A204.1 (cell line): ENCODE measurements around the gene TRAF7.

Experiments
- FAIRE-seq: peaks from 2 replicates; lab custom pipeline; 2012; peaks lifted over from hg19 to GRCh38; lab: Jason Lieb, UNC

The TRAF7 gene

DNA sequence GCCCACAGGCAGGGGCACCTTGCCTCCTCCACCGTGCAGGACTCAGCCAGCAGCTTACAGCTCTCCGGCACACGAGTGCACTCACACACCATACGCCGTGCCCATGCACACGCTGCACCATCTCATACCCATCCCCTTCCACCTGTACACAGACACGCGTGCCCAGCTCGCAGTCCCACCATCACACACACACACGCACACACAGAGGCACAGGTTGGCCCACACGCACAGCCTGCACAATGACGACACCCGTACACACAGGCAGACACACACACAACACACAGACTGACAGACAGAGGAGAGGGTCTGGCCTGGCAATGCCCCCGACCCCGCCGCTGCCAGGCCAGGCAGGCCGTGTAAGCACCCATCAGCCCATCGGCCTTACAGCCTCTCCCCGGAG is 28.8 kb downstream of the TRAF7 start:
- FAIRE-seq, result no peak

DNA sequence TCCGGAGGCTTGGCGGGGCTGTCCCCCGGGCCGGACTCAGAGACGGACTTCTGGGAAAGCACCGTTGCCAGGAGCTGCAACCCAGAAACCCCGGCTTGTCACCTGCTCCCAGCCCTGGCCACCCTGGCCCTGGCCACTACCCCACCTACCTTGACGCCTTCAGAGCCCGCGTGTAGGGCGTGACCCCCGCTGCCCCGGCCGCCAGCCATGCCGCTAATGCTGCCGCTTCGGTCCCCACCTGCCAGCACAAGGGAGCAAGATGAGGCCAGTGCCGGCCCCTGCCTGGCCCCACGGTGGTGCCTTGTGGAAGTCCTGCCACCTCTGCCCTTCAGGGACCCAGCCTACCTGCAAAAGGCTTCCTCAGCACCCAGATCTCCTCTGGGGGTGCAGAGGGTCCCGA is 29.4 kb downstream of the TRAF7 start:
- no peak for FAIRE-seq

DNA sequence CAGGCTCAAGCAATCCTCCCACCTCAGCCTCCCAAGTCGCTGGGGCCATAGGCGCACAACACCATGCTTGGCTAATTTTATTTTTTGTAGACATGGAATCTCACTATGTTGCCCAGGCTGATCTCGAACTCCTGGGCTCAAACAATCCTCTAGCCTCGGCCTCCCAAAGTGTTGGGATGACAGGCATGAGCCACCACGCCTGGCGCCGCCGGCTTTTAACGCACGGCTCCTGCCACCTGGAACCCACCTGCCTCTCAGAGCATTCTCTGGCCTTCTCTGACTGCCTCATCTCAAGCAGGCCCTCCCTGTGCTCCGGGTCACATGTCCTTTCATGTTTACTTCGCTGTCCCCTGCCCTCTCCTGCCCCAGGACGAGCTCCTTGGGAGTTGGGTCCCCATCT is 30.5 kb downstream of the TRAF7 start:
- no peak for FAIRE-seq

DNA sequence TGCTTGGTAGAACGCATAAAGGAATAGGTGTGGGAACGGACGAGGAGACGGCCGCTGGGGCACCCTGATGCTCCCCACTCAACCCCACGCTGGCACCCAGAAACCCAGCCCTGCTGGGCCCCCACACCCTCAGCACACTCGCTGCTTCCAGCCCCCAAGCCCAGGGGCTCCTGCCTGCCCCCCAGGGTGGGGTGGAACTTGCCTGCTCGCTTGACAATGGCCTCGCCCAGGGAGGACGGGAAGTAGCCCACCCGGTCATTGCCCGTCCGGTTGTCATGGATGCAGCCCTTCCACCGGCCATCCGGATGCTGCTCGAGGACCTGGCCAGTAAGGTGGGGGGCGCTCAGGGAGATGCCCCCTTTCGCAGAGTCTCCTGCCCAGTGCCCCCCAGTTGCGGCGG is 30.9 kb downstream of the TRAF7 start:
- FAIRE-seq, result no peak

DNA sequence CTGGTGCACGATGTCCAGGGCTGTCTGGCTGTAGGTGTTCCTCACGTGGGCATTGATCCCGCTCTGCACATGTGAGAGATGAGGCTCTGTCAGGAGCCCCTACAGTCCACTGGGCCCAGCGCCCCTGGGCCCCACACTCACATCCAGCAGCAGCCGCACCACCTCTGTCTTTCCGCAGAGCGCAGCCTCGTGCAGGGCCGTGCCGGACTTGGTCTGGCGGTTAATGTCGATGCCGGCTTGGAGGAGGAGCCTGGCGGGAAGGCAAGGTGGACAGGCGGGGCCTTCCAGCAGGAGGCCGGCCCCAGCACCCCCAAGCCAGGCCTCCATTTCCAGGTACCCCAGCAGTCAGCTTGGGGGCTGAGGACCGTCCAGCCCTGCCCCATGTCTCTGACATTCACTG is 31.6 kb downstream of the TRAF7 start:
- FAIRE-seq, result no peak

DNA sequence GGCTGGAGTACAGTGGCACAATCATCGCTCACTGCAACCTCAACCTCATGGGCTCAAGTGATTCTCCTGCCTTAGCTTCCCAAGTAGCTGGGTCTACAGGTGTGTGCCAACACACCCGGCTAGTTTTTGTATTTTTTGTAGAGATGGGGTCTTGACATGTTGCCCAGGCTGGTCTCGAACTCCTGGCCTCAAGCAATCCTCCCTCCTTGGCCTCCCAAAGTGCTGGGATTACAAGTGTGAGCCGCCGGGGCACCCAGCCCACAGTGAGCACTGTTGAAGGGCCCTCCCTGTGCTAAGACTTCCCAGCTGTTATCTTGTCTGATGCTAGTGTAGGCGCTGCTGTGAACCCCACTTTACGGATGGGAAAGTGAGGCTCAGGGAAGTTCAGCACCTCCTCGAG is 32.8 kb downstream of the TRAF7 start:
- no peak for FAIRE-seq

DNA sequence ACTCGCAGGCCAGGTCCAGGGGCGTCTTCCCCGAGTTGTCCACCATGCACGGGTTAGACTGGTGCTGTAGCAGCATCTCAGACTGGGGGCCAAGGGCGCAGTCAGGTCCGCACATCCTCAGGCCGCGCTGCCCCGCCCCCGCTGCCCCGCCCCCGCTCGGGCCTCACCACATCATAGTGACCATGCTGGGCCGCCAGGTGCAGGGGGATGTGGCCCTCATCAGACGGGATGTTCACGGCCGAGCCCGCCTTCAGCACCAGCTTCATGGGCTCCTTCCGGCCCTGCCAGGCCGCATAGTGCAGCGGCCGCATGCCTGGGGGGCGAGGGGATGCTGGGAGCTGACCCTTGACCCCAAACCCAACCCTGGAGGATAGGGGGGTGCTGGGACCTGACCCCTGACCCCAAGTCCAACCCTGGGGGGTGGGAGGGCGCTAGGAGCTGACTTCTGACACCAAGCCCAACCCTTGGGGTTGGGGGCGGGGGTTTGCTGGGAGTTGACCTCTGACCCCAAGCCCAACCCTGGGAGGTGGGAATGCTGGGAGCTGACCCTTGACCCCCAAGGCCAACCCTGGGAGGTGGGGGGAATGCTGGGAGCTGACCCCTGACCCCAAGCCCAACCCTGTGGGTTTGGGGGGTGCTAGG is 33.8 kb downstream of the TRAF7 start:
- no peak for FAIRE-seq

DNA sequence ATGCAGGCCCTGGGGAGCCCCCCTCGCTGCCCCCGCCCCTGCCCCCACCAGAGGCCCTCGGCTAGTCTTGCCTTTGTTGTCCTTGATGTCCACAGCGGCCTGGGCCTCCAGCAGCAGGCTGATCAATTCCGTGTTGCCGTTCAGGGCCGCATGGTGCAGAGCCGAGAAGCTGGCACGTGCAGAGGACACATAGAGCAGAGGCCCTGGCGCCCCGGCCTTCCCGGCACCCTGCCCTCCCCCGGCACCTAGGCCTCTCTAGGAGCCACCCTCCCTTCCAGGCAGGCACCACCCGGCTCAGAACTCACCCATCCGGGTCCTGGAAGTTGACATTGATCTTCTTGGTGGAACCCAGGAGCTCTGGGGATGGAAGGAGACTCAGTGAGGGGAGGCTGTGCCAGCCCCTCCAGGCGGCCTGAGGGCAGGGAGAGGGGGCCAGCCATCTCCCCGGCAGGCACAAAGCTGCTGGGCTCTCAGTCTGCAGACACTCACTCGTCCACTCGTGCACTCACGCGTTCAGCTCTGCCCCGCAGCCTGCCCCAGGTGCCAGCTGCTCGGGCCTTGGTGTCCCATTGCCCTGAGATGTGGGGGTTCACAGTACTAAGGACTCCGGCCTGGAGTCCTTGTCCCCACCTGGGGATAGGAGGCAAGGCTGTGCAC is 34.5 kb downstream of the TRAF7 start:
- no peak for FAIRE-seq

DNA sequence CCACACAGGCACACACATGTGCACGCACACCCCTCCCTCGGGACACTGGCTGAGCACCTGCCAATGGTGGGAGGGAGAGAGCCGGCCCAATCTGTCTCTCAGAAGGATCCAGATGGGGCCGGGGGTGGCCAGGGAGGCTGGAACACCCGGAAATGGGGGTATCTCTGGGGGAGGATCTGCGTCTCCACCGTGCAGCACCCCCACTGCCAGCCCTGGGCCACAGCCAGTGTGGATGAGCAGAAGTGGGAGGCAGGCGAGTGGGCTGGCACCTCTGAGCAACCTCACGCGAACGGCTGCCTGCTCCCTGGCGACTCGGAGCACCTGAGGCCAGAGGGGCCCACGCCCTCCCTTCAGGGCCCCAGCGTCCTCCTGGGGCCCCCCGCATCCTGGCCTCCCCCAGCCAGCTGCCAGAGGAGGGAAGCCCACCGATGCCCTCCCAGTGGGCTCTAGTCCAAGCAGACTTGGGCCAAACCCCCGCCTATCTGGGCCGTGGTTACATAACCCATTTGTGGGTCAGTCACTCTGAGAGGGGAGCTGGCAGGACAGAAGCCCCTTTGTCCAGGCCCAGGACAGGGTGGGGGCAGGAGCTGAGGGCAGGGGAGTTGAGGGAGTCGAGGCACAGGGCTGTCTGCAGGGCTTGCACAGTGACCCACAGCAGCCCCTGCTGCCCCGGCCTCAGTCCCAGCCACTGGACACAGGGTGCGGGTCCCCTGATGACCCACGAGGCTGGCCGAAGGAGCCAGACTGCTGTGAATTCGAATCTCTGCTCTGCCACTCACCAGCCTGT is 35.3 kb downstream of the TRAF7 start:
- no peak for FAIRE-seq

DNA sequence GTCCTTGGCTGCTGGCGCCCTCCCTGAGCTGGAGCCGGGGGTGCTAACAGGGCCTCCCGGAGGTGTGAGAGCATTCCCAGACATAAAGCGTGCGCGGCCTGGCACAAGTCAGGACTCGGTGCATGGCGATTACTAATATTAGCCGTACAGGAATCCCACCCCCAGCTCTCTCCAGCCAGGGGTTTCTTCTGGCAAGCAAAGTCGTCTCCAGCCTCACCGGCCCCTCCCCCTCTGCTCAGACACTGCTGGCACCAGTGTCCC is 35.8 kb downstream of the TRAF7 start:
- FAIRE-seq, result no peak

DNA sequence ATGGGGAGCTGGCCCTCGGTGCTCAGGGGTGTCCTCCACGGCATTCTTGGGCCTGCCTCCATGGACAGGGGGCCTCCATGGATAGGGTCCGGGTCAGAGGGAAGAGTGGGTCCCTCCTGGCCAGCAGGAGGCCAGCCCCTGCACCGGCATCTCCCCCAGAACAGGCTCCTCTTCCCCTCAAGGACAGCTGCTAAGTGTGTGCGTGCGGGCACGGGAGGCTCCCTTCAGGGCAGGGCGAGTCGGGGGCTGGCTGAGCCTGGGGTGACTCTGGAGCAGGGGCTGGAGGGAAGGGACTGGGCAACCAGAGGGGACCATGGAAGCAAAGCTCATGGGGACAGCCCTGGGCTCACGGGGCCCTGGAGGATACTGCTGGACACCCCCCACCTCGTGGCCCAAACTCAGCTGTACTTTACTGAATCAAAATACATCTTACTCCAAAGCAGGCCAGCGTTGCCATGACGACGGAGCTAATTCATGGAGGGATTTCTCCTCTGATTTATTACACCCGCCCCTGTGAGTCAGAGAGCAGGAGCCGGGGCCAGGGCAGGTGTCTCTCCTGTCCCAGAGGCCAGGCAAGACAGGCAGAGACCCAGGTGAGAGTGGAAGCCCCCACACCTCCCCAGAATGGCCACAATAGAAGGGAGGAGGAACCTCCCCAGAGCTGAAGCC is 38.7 kb downstream of the TRAF7 start:
- FAIRE-seq, result no peak

DNA sequence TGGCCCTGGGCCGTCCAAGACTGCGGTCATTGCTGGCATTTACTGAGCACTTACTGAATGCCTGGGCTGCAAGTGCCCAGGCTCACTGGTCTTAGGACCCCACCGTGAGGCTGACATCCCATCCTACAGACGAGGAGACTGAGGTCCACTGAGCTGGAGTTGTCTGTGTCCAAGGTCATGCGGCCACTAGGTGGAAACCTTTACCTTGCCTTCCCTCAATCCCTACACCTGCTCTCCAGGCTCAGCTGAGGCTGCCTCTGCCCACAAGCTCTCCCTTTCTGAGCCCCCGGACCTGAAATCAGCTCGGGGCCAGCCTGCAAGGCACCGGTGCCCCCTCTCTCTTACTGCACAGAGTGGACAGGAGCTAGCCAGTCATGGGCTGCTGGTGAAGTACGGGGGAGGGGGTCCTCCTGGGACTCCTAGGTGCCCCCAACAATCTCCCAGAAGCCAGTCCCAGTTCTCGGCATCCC is 39.3 kb downstream of the TRAF7 start:
- no peak for FAIRE-seq

DNA sequence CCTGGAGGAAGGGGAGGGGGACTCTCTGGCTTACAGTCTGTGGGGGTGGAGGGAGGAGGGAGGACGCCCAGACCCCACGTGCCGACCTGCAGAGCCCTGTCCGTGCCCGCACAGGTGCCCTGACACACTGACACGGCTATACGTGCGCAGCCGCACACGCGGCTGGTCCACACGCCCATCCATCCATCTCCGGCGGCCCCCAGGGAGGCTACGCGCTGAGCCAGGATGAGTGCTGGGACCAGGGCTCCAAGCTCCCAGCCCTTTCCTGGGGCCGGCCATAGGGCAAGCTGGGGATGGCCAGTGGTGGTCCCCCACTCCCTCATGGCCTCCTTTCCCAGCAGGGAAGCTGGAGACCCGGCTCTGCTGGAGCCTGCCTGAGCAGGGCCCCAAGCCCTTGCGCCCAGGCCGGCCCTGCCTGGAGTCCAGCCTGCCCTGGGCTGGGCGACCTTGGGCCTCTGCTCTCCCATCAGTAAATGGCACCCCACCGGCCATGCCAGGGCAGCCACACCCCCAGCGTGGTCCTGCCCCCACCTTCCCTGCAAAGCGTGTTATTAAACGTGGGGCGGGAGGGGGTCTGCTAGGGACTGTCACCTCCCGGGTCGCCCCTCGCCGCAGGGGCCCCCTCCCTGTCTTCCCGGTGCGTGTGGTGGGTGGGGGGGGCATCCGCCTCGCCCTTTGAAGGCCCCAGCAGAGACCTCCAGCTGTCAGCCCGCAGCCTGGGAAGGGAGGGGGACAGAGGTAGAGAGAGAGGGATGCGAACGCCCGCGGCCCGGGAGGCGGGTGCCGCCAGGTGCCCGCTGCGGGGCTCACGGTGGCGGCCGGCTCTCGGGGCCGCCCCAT is 40.0 kb downstream of the TRAF7 start:
- no peak for FAIRE-seq

DNA sequence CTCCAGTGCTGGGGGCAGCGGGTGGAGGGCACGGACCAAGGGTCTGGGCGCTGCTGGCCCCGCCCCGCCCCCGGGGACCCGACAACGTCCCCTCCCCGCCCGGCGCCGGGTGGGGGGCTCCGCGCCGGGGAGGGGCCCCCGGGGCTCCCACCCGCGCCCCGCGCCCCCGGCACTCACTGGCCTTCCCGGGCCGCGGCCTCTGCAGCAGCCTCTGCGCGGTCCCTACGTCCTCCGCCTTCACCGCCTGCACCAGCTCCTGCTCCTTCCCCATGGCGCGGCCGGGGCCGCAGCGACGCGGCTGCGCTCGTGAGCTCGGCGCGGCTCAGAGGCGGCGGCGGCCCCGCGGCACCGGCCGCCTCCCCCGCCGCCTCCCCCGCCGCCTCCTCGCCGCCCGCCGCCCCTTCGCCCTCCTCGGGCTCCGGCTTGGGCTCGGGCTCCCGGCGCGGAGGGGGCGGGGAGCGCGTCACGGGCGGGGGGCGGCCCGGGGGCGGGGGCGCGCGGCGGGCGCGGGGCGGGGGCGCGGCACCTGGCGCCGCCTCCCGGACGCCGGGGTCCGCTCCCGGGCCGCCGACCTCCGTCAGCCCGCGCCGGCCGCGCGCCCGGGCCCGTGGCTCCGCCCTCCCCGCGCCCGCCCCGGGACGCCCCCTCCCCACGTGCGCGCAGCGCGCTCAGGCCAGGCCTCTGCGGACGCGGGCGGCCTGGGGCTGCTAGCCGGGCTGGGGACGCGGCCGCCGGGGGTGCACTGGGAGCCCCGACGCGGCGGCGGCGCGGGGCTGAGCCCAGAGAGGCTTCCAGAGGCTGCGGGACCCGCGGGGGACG is 40.8 kb downstream of the TRAF7 start, which contains the start of gene CASKIN1:
TSS of gene CASKIN1 (minus strand) at position 444 of the 819 bp plus-strand sequence. CDS start at position 271, 173 bp downstream.
- FAIRE-seq, result no peak

DNA sequence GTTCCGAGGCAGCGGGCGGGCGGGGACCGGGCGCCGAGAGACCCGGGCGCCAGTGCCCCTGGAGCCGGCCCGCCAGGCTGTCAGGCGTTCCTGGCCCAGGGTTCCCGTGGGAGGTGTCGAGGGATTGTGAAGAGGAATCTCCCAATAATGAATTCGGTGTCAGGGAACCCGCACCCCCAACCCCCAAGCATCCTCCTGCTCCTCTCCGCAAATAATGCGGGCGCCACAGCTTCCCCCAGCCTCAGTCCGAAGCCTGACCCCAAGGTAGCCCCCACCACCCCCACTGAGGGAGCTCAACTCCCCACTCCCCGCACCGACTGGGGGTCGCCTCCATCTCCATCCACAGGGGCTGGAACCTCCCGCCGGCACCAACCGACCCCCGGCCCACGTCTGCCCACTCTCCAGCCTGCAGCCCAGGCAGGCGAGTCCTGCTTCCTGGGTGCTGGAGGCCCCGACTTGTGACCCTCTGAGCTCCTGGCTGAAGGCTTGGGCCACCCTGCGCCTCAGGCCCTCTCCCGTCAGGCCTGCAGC is 41.5 kb downstream of the TRAF7 start:
- no peak for FAIRE-seq

DNA sequence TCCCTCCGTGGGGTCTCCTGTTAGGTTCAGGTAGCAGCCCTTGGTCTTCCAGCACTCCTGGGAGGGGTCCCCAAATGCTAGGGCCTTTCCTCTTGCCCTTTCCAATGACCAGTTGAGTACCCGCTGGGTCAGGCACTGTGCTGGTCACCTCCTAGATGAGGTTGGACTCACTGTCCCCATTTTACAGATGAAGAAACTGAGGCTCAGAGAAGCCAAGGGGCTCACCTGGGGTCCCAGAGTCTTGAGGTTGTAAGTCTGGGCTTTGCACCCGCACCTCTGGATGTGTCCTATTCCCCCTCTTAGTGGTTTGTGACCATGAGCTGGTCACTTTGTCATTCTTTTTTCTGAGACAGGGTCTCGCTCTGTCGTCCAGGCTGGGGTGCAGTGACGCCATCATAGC is 42.2 kb downstream of the TRAF7 start:
- no peak for FAIRE-seq

DNA sequence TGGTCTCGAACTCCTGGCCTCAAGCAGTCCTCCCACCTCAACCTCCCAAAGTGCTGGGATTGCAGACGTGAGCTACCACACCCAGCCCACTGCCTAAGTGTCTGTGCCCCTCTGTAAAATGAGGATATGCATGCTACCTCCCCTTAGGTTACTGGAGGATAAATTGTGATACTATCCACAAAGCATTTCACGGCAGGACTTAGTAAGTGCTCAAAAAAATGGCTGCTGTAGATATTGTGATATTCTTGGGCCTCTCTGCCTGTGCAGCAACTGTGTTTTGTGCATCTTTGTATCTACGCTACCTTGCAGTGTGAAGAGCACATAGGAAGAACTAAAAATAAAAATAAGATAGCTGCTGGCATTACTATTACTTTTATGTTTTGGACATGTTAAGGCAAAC is 42.7 kb downstream of the TRAF7 start:
- no peak for FAIRE-seq

DNA sequence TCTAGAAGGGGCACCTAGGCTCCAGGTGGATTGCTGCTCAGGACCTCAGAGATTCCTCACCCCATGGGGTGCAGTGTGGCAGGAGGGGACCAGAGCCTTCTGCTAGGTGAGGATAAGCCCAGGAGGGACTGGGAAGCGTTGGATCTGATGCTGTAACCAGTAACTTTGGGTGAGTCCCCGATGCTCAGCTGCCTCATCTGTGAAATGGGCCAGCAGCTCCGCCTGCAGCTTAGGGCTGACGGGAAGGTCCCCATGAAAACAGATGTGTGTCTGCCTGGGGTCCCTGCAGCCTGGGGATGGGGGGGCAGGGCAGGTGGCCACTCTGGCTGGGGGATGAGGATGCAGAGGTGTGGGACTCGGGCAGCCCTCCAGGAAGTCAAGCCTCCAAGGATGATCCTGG is 43.5 kb downstream of the TRAF7 start:
- FAIRE-seq, result no peak

DNA sequence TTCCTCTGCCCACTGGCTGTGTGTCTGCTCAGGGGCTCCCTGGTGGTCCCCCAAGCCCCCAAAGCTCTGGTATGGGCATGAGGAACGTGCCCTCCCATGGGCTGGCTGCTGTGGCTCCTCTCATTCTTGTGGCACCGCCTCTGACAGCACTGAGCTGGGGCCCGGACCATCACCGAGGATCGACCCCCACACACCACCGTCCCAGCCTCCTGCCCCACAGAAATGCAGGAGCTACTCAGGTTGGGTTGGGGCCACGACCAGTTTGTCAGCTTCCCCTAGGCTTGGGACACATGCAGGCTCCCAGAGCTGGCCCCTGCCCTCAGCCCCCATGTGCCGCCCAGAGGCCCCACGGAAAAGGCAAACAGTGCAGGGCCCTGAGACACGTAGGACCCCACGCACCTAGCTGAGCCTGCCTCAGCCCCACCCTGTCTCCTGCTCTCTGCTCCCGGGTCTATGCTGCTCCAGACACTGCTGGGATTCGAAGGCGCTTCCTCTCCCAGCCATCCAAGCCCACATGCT is 44.1 kb downstream of the TRAF7 start:
- FAIRE-seq, result no peak

DNA sequence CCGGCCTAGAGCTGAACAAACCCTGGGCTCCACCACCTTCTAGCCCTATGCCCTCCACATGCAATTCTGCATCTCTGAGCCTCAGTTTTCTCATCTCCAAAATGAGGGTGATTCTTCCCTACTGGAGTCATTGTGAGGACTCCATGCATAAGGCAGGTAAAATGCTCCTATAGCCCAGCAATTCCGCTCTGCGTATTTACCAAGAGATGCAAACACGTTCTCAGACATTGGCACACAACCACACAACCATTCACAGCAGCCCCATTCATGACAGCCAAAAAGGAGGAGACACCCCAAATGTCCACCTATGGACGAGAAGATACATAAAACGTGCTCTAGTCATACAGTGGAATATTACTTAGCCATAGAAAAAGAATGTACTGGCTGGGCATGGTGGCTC is 44.7 kb downstream of the TRAF7 start:
- no peak for FAIRE-seq
